ENCODE measurements around the gene LRRC27.
"Not testable (repeated sequence)": the region's sequence is repeated elsewhere in the genome, so short reads cannot be mapped to it uniquely, and the experiment has no call there.

LRRC27 gene

DNA sequence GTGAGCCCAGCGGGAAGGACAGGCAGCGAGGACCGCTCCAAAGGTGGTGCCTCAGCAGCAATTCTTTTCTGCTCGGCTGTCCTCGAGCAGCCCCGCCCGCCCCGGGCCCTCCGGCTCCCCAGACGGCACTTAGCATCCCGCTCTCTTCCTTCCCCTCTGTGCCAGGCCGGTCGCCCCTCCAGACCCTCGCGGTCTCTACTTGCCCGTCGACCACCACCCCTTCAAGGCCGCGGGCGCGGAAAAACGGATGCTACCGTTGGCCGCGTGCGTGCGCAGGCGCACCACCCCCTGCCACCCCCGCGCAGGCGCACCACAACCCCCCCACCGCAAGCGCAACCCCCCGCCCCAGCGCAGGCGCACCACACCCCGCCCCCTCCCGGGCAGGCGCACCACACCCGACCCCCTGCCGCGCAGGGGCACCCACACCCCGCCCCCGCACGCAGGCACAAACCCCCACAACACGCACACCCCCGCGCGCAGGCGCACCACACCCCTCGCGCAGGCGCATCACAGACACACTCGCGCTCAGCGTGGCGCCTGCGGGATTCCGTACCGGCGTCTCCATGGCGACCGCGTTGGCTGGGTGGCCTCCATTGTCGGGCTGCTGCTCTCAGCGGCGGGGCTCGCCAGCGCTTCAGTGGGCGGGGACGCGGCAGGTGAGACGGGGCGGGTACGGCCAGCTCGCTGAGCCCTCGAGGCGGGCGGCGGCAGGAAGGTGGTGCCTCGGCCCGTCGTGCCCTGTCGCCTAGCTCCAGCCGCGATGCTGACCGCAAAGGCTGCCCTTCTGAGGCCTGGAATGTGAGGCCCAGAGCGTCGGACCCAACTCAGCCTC is at the start of gene LRRC27:
Gene LRRC27, plus strand, starts transcription at position 593 of the 832 bp plus-strand sequence. CDS start 1,332 bp downstream, outside the sequence.
- peak; percentile 88 for DNase-seq (ENCODE audit: low read depth, low spot score)

DNA sequence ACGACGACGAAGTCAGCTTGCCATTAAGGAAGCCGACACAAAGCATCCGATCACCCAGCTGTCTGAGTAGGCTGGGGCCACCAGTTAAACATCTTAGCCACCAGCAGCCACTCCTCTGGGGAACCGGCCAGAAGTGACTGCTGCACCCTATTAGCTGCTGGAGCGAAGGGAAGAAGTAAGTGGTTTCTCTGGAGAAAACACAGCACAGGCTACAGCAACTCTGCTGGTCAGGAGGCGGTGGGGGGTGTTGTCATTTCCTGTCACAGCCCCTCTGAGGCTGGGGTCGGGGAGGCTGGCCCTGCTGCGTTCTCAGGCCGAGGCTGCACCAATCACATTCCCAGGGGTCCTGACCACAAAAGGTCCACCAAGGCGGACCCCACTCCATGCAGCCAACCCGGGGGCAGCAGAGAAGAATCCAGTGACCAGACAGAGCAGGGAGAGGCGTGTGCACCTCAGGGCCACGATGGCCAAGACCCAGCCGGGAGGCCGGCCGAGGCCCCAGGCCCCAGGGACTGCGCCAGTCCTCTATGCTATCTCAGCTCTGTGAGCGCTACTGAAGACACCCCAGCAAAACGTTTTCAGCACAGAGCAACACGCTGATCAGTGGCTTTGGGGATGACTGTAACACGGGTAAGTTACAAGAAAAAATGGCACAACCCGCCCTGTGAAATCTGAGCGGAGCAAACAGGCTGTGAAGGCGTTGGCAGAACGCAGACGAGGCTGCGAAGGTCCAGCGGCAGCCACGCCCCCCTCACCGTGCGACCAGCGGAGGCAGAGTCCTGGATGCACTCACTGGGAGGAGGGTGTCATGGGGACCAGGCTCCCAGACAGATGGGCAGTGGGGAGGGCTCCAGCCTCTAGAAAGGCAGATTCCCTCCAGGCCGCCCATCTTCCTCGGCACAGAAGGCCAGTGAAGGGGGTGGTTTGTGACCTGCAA is 49.1 kb upstream of the LRRC27 start:
- no peak for DNase-seq (ENCODE audit: low read depth, low spot score)

- no peak for DNase-seq (ENCODE audit: low read depth, low spot score)
These were observed 48.2 kb upstream of the LRRC27 start for GRCh38 chr10:132283604-132284382.

DNA sequence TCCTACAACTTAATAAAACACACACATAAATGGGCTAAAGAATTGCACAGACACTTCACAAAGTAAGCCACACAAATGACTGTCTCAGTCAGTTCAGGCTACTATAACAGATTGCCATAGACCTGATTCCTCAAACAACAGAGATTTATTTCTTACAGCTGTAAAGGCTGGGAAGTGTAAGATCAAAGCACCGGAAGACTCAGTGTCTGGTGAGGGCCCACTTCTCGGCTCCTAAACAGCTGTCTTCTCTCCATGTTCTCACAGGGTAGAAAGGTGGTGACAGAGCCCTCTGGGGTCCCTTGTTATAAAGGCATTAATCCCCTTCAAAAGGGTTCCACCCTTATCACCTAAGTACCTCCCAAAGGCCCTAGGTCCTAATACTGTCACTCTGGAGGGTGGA is 42.6 kb upstream of the LRRC27 start:
- DNase-seq (ENCODE audit: low read depth, low spot score): no peak

GRCh38 chr10:132290631-132291030 is 41.4 kb upstream of the LRRC27 start:
- DNase-seq (ENCODE audit: low read depth, low spot score): no peak

DNA sequence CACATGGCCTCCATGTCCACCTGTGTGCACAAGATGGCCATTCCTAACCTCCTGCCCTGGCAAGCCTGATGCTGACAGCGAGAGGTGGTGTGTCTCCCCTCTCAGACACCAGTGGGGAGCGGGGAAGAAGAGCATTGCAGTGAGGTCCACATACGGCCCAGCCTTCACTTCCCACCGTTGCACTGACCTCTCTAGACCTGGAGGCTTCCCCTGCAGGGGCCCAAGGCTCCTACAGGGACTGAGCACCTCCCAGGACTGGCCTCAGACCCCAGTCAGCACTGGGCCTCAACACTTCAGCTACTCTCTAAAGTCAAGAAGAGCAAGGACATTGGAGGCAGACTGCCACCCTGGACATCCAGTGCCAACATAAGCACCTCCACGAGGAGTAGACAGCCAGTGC is 40.2 kb upstream of the LRRC27 start:
- no peak for DNase-seq (ENCODE audit: low read depth, low spot score)

DNA sequence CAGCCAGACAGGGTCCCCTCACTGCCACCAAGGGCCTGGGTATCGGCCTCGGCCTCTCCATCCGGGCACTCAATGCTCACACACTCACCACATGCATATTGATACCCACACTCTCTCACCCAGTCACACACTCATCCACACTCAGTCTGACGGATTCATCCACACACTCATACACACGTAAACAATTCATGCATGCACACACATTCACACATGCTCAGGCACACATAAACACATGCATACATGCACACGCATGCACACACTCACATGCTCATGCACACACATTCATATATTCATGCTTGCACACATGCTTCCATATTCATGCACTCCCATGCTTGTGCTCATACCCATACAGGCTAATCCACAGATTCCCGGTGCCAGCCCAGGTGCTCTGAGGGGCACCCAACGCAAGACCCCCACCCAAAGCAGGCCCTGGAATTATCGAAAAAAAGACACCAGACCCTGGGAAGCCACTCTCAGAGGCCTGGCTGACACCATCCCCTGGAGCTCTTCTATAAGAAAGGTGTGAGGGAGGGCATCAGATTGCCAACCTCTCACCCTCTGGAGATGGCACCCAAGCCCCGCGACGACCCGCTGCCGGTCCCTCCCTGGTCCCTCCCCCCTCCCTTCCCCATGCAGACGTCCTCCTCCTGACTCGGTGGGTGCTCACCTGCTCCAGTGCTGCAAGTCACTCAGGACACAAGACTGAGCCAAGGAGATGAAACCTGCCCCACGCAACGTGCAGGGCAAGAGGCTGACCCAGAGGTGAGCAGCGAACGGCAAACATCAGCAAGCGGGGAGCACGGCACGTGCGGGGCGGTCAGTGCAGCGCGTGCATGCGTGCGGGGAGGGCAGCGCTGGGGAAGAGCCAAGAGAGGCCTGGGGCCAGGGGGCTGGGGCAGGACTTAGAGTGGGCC is 39.4 kb upstream of the LRRC27 start:
- no peak for DNase-seq (ENCODE audit: low read depth, low spot score)

GRCh38 chr10:132293201-132293812 is 38.7 kb upstream of the LRRC27 start:
- no peak for DNase-seq (ENCODE audit: low read depth, low spot score)

- no peak for DNase-seq (ENCODE audit: low read depth, low spot score)
These were observed 38.0 kb upstream of the LRRC27 start for GRCh38 chr10:132293813-132294520.

- no peak for DNase-seq (ENCODE audit: low read depth, low spot score)
These were observed 37.3 kb upstream of the LRRC27 start for GRCh38 chr10:132294561-132295318.

- DNase-seq (ENCODE audit: low read depth, low spot score): not testable (repeated sequence)
These were observed 36.5 kb upstream of the LRRC27 start for GRCh38 chr10:132295481-132295880.

- DNase-seq (ENCODE audit: low read depth, low spot score): no peak
These were observed 35.1 kb upstream of the LRRC27 start for GRCh38 chr10:132296666-132297443.

- DNase-seq (ENCODE audit: low read depth, low spot score): no peak
These were observed 34.5 kb upstream of the LRRC27 start for GRCh38 chr10:132297526-132297925.

DNA sequence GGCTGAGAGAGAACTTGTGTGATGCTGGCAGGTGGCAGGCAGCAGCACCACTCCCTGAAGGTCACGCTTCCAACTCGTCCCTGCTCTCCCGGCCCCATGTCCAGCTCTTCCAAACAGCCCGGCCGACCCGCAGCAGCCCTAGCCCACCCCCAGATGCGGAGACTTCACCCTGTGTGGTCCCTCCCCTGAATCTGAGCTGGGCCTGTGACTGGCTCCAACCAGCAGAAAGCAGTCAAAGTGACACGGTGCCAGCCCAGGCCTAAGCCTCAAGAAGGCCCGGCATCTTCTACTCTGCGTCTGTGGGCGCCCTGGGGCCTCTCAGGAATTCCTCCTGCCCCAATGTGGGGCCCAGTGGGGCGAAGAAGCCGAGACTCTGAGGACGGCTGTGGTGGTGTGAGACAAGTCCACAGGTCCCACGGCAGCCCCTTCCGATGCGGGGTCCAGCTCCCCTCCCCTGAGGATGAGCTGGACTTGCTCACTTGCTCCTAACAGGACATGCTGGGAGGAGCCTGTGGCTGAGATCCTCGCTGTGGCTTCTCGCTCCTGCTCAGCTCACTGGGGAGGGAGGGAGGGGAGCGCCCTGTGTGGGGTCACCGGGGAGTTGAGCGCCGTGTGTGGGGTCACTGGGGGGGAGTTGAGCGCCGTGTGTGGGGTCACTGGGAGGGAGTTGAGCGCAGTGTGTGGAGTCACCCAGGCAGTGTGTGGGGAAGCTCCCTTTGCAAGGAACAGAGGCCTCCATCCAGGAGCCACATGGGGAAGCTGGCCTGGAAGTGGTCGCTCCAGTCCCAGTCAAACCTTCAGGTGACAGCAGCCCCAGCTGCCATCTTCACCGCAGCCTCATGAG is 33.7 kb upstream of the LRRC27 start:
- DNase-seq (ENCODE audit: low read depth, low spot score): no peak

DNA sequence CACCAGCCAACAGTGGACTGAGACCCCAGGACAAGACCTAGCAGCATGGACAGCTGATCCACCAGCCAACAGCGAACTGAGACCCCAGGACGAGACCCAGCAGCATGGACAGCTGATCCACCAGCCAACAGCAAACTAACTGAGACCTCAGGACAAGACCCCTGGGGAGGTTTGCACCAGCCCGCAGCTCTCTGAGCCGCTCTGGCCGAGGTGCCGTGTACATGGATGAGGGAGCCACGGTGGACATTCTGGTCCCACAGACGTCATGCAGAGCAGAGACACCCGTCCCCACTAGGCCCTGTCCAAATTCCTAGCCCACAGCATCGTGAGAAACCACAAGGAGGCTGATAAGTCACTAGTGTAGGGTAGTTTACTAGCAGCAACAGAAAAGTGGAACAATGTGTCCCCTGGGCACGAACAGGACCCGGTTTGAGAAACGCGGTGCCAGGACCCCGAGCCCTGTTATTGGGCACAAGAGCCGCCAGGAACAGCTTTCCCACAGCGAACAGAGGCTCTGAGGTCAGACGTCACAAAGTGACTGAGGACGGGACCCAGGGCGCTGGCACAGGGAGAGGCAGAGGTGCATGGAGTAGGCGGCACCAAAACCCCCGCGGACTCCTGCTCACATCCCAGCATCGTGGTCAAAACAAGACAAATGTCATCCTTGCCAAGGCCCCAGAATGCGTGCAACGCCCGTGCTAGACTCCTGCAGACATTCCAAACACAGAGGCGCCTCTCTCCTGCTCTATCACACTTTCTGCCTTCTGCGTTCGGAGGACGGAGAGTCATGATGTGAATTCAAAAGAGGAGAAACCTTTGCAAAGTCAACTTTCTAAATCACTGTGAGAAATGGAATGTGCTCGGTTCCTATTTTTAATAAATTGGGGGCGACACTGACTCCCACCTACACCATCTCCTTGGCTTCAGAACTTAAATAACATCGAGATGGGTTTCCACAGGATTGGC is 32.3 kb upstream of the LRRC27 start:
- DNase-seq (ENCODE audit: low read depth, low spot score): no peak

DNA sequence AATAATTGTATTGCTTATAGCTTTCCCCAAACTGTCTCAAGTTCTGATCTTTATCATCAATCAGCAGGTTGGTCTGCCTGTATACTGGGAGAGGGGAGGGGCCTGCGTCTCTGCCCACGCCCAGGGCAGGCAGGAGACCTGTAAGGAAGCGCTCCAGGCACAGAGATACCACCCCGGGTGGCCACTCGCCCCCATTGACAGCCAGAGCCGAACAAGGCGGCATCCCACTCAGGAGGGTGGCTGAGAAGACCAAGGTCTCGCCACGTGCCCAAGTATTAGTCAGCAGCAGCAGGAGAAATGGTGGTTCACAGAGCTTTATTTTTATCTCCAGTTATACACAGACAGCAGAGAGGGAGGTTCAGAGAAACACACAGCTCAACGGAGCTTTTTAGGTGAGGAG is 31.4 kb upstream of the LRRC27 start:
- DNase-seq (ENCODE audit: low read depth, low spot score): no peak

All from smooth muscle cell of the brain vasculature (primary cell).